ENCODE measurements around the gene KCNH1. TPM values are rescaled to one million over a fixed set of nuclear protein-coding genes. Genes with fewer than 3 reads are reported as not detected.

Gene KCNH1
- total RNA-seq, 1 experiment from 2014 or later, result not detected

DNA sequence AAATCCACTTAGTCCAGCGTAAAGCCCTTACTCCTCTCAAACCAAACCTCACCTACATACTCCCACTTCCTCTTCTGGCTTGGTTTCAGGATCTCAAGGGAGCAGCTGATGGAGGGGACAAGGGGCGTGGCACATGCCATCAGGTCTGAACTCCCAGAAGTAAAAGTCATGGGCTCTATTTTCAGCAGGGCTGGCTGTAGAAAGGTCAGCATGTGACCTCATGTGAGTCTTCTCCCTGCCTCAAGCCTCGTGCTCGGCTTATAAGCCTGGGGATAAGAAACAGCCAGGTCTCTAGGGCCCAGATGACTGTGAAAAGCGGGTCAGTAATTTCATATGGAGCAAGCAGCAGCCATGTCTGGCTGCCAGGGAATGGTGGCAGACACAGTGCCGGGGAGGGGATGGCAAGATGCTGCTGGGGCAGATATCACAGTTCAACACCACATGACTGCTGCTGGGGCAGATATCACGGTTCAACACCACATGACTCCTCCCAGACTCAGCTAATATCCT, 227.9 kb downstream of the KCNH1 start:
- intact Hi-C loops (cut with micrococcal nuclease; ENCODE audit: unreplicated experiment), result no loop called here
- H3K4me3 ChIP-seq (ENCODE audit: low read depth, low read length), result no peak overlapping the region
- TF ChIP-seq, protein P1, sequence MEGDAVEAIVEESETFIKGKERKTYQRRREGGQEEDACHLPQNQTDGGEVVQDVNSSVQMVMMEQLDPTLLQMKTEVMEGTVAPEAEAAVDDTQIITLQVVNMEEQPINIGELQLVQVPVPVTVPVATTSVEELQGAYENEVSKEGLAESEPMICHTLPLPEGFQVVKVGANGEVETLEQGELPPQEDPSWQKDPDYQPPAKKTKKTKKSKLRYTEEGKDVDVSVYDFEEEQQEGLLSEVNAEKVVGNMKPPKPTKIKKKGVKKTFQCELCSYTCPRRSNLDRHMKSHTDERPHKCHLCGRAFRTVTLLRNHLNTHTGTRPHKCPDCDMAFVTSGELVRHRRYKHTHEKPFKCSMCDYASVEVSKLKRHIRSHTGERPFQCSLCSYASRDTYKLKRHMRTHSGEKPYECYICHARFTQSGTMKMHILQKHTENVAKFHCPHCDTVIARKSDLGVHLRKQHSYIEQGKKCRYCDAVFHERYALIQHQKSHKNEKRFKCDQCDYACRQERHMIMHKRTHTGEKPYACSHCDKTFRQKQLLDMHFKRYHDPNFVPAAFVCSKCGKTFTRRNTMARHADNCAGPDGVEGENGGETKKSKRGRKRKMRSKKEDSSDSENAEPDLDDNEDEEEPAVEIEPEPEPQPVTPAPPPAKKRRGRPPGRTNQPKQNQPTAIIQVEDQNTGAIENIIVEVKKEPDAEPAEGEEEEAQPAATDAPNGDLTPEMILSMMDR (IDR thresholded peaks at IDR 0.05; ENCODE audit: insufficient read depth in 1 of 2, low read depth in 1 of 2, low read length in 1 of 2, severe bottlenecking in 1 of 2, unreplicated experiment in 1 of 2), result no peak
- ChIA-PET POLR2A (no interaction called here), CTCF (no interaction called here)
- Mint-ChIP-seq H3K9me3 (ENCODE audit: unreplicated experiment) (no peaks in the 10 kb centered on the region), H3K4me1 (ENCODE audit: low read depth, unreplicated experiment) (no peaks in the 10 kb centered on the region), H3K27ac (ENCODE audit: unreplicated experiment) (no peak overlapping the region), H3K4me3 (ENCODE audit: unreplicated experiment) (no peak overlapping the region), H3K27me3 (ENCODE audit: insufficient read depth, unreplicated experiment) (peaks cover 18% of the 10 kb centered on the region), H3K36me3 (ENCODE audit: insufficient read depth, unreplicated experiment) (no peaks in the 10 kb centered on the region)
- no peaks in the 10 kb centered on the region for H3K36me3 ChIP-seq (ENCODE audit: control insufficient read depth, insufficient read depth, low read length)
- no peaks in the 10 kb centered on the region for H3K9me3 ChIP-seq
- DNase-seq, result no peak
- H3K27me3 ChIP-seq (replicated peaks; ENCODE audit: control insufficient read depth, insufficient read depth, low read length), result no peaks in the 10 kb centered on the region; the same call in none of the 2 replicates
- BruUV-seq (replicated peaks), result no TSS peak
- no peaks in the 10 kb centered on the region for H3K4me1 ChIP-seq

DNA sequence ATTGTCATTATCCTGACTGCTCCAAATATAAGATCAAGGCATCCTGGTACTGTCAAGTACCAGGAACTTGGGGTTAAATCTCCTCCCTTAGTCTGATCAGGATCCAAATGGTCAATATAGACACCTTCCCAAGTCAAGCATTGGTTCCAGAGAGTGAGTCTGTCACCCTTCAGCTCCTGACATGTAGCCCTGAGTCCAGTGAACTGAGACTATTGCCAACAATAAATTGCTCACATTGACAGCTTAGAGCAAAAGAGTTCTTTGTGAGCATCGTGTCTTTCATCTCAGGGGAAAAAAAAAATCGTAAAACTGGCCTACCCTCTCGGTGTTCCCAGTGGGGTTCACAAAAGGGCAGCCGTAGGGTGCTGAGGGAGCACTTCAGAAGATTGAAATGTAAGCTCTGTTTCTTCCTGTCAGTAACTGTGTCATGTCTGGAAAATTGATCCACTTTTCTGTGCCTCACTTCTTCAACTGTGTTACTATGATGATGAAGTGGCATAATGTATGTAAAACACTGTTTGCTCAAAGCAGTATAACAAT, 228.5 kb downstream of the KCNH1 start:
- TF ChIP-seq, protein P1 (IDR thresholded peaks at IDR 0.05; ENCODE audit: insufficient read depth in 1 of 2, low read depth in 1 of 2, low read length in 1 of 2, severe bottlenecking in 1 of 2, unreplicated experiment in 1 of 2), result no peak
- peaks cover 22% of the 10 kb centered on the region for H3K27me3 Mint-ChIP-seq (ENCODE audit: insufficient read depth, unreplicated experiment)
- H3K4me3 ChIP-seq (ENCODE audit: low read depth, low read length), result no peak overlapping the region
- ChIA-PET POLR2A (no interaction called here), CTCF (no interaction called here)
- H3K9me3 ChIP-seq, result no peaks in the 10 kb centered on the region
- no peaks in the 10 kb centered on the region for H3K4me1 Mint-ChIP-seq (ENCODE audit: low read depth, unreplicated experiment)
- no peaks in the 10 kb centered on the region for H3K4me1 ChIP-seq
- H3K27ac Mint-ChIP-seq (ENCODE audit: unreplicated experiment), result no peak overlapping the region
- H3K27me3 ChIP-seq (replicated peaks; ENCODE audit: control insufficient read depth, insufficient read depth, low read length), result no peaks in the 10 kb centered on the region; the same call in none of the 2 replicates
- no peaks in the 10 kb centered on the region for H3K36me3 Mint-ChIP-seq (ENCODE audit: insufficient read depth, unreplicated experiment)
- DNase-seq, result no peak
- no peaks in the 10 kb centered on the region for H3K36me3 ChIP-seq (ENCODE audit: control insufficient read depth, insufficient read depth, low read length)
- intact Hi-C loops (cut with micrococcal nuclease; ENCODE audit: unreplicated experiment), result no loop called here
- no peaks in the 10 kb centered on the region for H3K9me3 Mint-ChIP-seq (ENCODE audit: unreplicated experiment)
- no peak overlapping the region for H3K4me3 Mint-ChIP-seq (ENCODE audit: unreplicated experiment)
- no TSS peak for BruUV-seq (replicated peaks)

DNA sequence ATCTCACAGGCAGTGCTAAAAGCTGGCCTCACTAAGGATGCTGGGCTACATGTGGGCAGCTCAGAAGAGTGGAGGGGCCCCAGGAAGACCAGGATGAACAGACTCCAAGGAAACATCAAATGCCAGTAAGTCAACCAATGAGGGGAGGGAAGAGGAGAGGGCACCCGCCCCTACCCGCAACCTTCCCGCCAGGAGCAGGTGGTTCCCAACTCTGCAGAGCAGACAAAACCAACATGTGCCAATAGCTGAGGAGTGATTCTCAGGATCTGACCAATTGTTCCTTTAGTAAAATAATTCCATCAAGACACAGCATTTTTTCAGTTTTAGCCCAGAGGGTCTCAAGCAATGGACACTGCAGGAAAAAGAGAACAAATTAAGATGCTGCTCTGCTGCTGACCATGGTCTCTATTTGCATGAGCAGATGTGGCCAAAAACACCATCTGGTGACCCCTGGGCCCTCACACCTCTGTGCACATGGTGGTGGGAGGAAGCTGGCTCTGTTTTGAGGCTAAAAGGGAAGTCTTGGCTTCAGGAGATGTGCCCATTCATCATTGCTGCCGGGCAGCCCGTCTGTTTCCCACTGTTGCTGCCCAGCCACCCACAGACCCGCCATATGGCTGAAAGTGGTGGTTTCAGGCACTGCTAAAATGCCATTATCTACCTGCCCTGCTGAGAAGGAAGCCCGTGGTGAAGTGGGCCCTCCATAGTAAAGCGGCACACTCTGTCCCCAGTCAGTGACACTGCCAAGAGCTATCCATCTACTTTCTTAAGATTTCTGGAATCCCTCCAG, 231.8 kb downstream of the KCNH1 start:
- Histone ChIP-seq H3K9me3 (no peaks in the 10 kb centered on the region), H3K27me3 (replicated peaks; ENCODE audit: control insufficient read depth, insufficient read depth, low read length) (no peaks in the 10 kb centered on the region; the same call in 1 of the 2 replicates)
- H3K27me3 Mint-ChIP-seq (ENCODE audit: insufficient read depth, unreplicated experiment), result peaks cover 17% of the 10 kb centered on the region

More for the DNA sequence above, 231.8 kb downstream of the KCNH1 start:
- Histone ChIP-seq H3K4me3 (ENCODE audit: low read depth, low read length) (no peak overlapping the region), H3K4me1 (no peaks in the 10 kb centered on the region), H3K36me3 (ENCODE audit: control insufficient read depth, insufficient read depth, low read length) (no peaks in the 10 kb centered on the region)
- H3K4me3 Mint-ChIP-seq (ENCODE audit: unreplicated experiment), result no peak overlapping the region
- no peak overlapping the region for H3K27ac Mint-ChIP-seq (ENCODE audit: unreplicated experiment)
- H3K36me3 Mint-ChIP-seq (ENCODE audit: insufficient read depth, unreplicated experiment), result no peaks in the 10 kb centered on the region
- TF ChIP-seq, protein P1 (IDR thresholded peaks at IDR 0.05; ENCODE audit: insufficient read depth in 1 of 2, low read depth in 1 of 2, low read length in 1 of 2, severe bottlenecking in 1 of 2, unreplicated experiment in 1 of 2), result no peak
- H3K9me3 Mint-ChIP-seq (ENCODE audit: unreplicated experiment), result no peaks in the 10 kb centered on the region
- no peaks in the 10 kb centered on the region for H3K4me1 Mint-ChIP-seq (ENCODE audit: low read depth, unreplicated experiment)
- POLR2A ChIA-PET, result no interaction called here
- CTCF ChIA-PET, result no interaction called here
- DNase-seq, result no peak
- intact Hi-C loops (cut with micrococcal nuclease; ENCODE audit: unreplicated experiment), result no loop called here
- BruUV-seq (replicated peaks), result no TSS peak
